Gastroesophageal sphincter (tissue), 3 donors: ENCODE results near the gene SERGEF.

Experiments
- EP300 ChIP-seq: sonication (generic); formaldehyde crosslinking; IDR thresholded peaks from one replicate; pipeline ENCODE4 v1.6.1; 2017; ENCODE audit warnings: antibody characterized with exemption, mild to moderate bottlenecking
- POLR2A ChIP-seq, 2 donors: fragments of 450-650 bp; IDR thresholded peaks; one replicate each; pipeline ENCODE4 v1.6.1; 2017; ENCODE audit warnings: antibody characterized with exemption in 2 of 2, mild to moderate bottlenecking in 2 of 2, moderate library complexity in 1 of 2
- POLR2AphosphoS5 ChIP-seq: sonication (generic); formaldehyde crosslinking; IDR thresholded peaks from one replicate; pipeline ENCODE4 v1.6.1; 2017; ENCODE audit warnings: antibody characterized with exemption
- TF ChIP-seq, protein P1 (sequence below), 4 experiments: fragments of 200-600 bp in 2 of 4; fragments of 450-650 bp in 2 of 4; sonication (generic) in 1 of 4; IDR thresholded peaks; one replicate each; pipeline ENCODE4 v1.5.1; 2017 to 2019; ENCODE audit warnings: antibody characterized with exemption in 4 of 4, mild to moderate bottlenecking in 2 of 4, moderate library complexity in 2 of 4

DNA sequence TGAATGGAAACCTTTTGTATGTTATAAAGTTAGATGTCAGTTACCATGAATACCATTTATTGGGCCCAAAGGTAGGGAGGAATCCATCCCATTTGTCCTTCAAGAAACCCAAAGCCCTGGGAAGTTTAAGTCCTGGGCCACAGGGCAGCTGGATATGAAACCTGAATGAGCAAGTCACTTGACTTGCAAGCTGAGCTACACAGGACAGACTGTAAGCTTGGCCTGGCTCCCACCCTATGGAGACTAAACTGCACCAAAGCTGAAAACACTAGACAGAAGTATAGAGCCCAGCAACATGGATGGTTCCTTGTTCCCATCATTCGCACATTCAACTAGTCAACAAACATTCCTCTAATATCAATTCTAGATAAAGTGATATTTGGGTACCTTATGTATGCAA, 207.0 kb downstream of the SERGEF start:
- TF ChIP-seq, protein P1, sequence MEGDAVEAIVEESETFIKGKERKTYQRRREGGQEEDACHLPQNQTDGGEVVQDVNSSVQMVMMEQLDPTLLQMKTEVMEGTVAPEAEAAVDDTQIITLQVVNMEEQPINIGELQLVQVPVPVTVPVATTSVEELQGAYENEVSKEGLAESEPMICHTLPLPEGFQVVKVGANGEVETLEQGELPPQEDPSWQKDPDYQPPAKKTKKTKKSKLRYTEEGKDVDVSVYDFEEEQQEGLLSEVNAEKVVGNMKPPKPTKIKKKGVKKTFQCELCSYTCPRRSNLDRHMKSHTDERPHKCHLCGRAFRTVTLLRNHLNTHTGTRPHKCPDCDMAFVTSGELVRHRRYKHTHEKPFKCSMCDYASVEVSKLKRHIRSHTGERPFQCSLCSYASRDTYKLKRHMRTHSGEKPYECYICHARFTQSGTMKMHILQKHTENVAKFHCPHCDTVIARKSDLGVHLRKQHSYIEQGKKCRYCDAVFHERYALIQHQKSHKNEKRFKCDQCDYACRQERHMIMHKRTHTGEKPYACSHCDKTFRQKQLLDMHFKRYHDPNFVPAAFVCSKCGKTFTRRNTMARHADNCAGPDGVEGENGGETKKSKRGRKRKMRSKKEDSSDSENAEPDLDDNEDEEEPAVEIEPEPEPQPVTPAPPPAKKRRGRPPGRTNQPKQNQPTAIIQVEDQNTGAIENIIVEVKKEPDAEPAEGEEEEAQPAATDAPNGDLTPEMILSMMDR (IDR thresholded peaks at IDR 0.05): no peak
- TF ChIP-seq POLR2A (IDR thresholded peaks at IDR 0.05): no peak
- no peak for TF ChIP-seq POLR2AphosphoS5
- no peak for TF ChIP-seq EP300
